Measurements from ENCODE around the gene ANKFY1.

GRCh38 chr17:4270736-4271135, 7.0 kb upstream of the ANKFY1 start:
- TF ChIP-seq FOXP1 (CRISPR knock-in tag; IDR thresholded peaks at IDR 0.05; ENCODE audit: borderline replicate concordance) (no peak), CTCF (IDR thresholded peaks at IDR 0.05) (no peak), NR1H2 (CRISPR knock-in tag; IDR thresholded peaks at IDR 0.05) (no peak), FOXJ3 (CRISPR knock-in tag; IDR thresholded peaks at IDR 0.05; ENCODE audit: borderline replicate concordance) (no peak), MAX (CRISPR knock-in tag; IDR thresholded peaks at IDR 0.05) (no peak), ESRRA (CRISPR knock-in tag; IDR thresholded peaks at IDR 0.05; ENCODE audit: borderline replicate concordance) (no peak), RELA (CRISPR knock-in tag; IDR thresholded peaks at IDR 0.05; ENCODE audit: borderline replicate concordance) (no peak)
- TF ChIP-seq, protein P1, sequence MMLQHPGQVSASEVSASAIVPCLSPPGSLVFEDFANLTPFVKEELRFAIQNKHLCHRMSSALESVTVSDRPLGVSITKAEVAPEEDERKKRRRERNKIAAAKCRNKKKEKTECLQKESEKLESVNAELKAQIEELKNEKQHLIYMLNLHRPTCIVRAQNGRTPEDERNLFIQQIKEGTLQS (CRISPR knock-in tag; conservative IDR thresholded peaks at IDR 0.05) = no peak
